HFF-Myc (cell line): ENCODE measurements around the gene MSI2.

Experiments
- DNase-seq: peaks from one replicate; pipeline ENCODE4 v3.0.0-alpha.2; 2011; ENCODE audit warnings: low read depth; ENCODE audit errors: extremely low read depth
- H3K4me3 ChIP-seq: replicated peaks from 2 replicates; pipeline ENCODE4 v1.5.1; 2011; ENCODE audit warnings: low read depth, mild to moderate bottlenecking, control low read depth, low read length
- TF ChIP-seq, protein P1 (sequence below): IDR thresholded peaks from 2 replicates; pipeline ENCODE4 v1.5.1; 2012; ENCODE audit warnings: mild to moderate bottlenecking, low read depth, low read length, control low read depth; ENCODE audit errors: missing control alignments

The MSI2 gene

DNA sequence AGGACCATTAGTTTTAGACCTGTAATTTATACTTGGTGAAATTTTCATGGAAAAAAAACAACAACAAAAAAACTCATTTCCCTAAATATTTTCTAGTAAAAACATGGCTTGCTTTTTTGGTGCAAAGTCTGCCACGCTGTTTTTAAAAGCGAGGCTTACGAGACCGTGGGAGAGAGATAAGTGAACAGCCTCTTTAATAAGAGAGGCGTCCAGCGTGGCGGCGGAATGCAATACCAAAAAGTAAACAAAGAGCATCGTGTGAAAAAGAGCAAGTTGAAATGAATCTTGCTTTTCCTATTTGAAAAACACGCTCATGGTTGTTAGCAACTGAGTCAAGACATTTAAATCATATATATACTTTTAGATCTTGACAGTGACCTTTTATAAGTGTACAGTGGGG, 10.5 kb upstream of the MSI2 start:
- no peak for DNase-seq
- TF ChIP-seq, protein P1, sequence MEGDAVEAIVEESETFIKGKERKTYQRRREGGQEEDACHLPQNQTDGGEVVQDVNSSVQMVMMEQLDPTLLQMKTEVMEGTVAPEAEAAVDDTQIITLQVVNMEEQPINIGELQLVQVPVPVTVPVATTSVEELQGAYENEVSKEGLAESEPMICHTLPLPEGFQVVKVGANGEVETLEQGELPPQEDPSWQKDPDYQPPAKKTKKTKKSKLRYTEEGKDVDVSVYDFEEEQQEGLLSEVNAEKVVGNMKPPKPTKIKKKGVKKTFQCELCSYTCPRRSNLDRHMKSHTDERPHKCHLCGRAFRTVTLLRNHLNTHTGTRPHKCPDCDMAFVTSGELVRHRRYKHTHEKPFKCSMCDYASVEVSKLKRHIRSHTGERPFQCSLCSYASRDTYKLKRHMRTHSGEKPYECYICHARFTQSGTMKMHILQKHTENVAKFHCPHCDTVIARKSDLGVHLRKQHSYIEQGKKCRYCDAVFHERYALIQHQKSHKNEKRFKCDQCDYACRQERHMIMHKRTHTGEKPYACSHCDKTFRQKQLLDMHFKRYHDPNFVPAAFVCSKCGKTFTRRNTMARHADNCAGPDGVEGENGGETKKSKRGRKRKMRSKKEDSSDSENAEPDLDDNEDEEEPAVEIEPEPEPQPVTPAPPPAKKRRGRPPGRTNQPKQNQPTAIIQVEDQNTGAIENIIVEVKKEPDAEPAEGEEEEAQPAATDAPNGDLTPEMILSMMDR = no peak
- H3K4me3 ChIP-seq = no peak overlapping the region

DNA sequence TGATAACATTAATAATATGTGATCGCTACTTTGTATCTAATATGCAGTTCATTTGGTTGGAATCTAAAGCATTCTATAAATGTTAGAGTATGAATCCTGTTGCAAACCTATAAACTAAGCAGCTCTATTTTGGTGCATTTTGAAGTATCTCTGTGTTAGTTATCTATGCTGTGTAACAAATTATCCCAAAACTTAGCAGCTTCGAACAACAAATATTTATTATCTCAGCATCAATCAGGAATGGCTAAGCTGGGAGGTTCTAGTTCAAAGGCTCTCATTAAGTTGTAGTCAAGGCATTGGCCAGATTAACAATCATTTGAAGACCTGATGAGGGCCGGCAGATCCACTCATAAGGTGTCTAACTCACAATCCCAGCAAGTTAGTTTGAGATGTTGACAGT, 10.1 kb upstream of the MSI2 start:
- TF ChIP-seq, protein P1 = no peak
- no peak for DNase-seq
- no peak overlapping the region for H3K4me3 ChIP-seq

DNA sequence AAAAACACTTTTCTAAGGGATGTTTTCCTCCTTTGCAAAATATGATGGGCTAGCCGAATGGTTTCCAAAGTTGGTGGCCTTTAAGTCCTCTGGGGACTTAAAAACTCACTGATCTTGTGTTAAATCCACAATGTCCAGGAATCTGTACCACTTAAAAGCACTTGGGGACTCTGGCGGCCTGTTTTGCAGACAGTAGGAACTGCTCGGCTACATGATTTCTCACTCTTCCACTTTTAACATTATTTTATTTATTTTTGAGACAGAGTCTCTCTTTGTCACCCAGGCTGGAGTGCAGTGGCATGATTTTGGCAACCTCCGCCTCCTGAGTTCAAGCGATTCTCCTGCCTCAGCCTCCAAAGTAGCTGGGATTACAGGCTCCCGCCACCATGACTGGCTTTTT, 9.1 kb upstream of the MSI2 start:
- TF ChIP-seq, protein P1 = no peak
- DNase-seq = no peak
- H3K4me3 ChIP-seq = no peak overlapping the region

DNA sequence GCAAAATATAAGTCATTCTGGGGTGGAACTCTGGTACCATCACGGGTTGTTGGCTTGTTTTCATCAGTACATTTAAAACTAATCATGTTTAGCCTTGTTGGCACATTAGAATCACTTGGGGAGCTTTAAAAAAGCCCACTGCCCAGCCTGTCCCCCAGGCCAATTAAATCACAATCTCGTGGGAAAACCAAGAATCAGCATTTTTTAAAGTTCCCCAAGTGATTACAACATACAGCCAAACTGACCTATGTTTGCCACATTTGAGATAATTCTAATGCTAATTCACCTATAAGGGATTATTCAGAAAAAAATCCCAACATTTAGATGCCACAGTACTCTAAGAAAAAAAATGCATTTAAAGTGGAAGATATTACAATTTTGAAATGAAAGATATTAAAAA, 8.4 kb upstream of the MSI2 start:
- no peak for DNase-seq
- H3K4me3 ChIP-seq = no peak overlapping the region
- TF ChIP-seq, protein P1 = no peak

DNA sequence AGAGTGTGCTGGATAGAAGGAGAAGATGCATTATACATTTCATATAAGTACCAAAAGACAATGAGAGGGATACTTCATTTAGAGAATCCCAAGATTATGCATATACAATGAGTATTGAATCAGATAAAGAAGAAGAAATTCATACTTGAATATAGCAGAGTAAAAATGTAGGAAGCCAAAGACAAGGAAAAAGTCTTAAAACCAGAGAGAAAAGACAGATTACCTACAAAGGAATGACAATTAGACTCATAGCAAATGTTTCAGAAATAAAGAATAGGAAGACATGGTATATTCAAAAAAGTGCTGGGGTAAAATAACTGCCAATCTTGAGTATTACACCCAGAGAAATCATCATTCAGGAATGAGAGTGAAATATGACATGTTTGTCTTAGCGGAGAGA, 6.8 kb upstream of the MSI2 start:
- no peak overlapping the region for H3K4me3 ChIP-seq
- TF ChIP-seq, protein P1 = no peak
- no peak for DNase-seq

DNA sequence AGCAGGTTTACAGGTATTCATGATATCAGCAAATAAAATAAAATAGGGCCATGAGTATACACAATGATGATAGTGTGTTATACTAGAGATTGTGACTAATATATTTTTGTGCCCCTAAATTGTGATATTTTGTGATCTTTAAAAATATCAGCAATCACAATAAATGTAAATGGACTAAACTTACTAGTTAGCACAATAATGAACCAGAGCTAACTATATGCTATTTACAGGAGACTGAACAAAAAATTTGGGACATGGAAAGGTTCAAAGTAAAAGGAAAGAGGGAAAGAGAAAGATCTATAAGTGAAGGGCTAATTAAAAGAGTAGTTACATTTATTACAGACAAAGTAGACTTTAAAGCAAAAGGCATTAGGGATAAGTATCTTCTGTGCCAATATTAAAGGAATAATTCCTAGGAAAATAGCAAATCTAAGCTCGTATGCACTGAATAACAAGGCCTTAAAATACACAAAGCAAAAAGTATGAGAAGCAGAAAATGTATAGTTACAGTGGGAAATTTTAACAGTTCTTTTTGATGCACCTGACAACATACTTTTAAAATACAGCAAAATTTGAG, 5.0 kb upstream of the MSI2 start:
- TF ChIP-seq, protein P1 = no peak
- H3K4me3 ChIP-seq = no peak overlapping the region
- no peak for DNase-seq
